Measurements from ENCODE around the gene LRSAM1.
"Not testable (repeated sequence)": the region's sequence is repeated elsewhere in the genome, so short reads cannot be mapped to it uniquely, and the experiment has no call there.

LRSAM1 gene

DNA sequence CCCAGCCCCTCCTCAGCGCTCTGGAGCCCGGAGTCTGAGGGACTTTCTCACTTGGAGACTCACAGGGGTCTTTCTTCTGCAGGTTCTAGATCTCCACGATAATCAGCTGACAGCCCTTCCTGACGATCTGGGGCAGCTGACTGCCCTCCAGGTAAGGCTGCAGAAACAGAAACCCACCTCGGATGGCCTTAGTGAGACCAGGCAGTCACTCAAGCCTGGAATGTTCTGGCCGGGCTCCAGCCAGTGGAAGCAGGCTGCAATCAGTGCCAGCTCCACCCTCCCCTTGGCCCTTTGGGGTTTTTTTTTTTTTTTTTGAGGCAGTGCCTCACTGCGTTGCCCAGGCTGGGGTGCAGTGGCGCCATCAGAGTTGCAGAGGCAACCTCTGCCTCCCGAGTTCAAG, 7.6 kb downstream of the LRSAM1 start:
- no peak for DNase-seq (ENCODE audit: low spot score)

DNA sequence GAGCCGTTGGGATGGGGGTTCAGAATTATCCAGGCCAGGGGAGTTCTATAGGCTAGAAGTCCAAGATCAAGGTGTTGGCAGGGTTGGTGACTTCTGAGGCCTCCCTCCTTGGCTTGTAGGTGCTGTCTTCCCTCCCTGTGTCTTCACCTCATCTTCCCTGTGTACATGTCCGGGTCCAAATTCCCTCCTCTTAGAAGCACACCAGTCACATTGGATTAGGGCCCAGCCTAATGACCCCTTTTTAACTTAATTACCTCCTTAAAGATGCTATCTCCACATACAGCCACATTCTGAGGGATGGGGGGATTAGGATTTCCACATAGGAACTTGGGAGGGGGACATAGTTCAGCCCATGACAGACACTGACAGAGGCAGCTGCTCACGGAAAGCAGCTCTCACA, 12.1 kb downstream of the LRSAM1 start:
- DNase-seq (ENCODE audit: low spot score) = no peak

DNA sequence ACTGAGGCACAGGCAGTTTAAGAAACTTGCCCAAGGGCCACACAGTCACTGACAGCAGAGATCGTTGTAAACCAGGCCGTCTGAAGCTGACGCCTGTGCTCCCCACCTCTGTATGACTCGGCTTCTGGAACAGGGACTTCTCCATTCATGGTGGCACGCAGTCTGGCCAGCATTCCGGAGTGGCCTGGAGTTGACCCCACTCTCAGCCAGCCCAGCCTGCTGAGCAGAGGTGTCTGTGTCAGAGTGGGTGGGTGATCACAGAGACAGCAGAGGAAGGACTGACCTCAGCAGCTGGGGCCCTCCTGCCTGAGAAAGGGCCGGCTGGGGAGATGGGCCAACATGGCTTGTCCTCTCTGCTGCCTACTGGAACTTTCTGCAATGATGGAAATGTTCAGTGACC, 12.6 kb downstream of the LRSAM1 start:
- peak; percentile 12 for DNase-seq (ENCODE audit: low spot score)

DNA sequence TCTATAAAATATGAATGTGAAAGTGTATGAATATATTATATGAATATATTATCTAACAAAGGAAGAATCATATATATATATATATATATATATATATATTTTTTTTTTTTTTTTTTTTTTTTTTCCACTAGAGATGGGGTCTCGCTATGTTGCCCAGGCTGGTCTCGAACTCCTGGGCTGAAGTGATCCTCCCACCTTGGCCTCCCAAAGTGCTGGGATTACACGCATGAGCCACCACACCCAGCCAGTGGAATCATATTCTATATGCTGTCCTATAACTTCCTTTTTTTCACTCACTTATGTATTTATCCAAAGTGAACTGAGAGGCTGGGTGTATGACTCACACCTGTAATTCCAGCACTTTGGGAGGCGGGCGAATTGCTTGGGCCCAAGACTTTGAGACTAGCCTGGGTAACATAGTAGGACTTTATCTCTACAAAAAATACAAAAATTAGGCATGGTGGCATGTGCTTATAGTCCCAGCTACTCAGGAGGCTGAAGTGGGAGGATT, 15.2 kb downstream of the LRSAM1 start:
- not testable (repeated sequence) for DNase-seq (ENCODE audit: low spot score)

DNA sequence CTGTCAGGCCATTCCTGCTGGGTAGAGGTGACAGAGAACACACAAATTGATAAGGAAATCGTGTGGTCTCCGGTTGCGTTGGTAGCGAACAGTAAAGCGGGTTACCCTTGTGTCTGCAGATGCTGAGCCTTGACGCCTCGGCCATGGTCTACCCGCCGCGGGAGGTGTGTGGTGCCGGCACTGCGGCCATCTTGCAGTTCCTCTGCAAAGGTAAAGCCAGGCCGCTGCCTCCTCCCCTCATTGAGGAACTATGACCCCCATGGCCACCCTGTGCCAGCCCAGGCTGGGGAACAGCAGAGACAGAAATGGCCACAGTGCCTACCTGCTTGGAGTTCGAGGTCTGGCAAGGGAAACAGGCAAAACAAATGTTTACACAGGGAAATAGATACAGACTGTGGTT, 16.3 kb downstream of the LRSAM1 start:
- no peak for DNase-seq (ENCODE audit: low spot score)

DNA sequence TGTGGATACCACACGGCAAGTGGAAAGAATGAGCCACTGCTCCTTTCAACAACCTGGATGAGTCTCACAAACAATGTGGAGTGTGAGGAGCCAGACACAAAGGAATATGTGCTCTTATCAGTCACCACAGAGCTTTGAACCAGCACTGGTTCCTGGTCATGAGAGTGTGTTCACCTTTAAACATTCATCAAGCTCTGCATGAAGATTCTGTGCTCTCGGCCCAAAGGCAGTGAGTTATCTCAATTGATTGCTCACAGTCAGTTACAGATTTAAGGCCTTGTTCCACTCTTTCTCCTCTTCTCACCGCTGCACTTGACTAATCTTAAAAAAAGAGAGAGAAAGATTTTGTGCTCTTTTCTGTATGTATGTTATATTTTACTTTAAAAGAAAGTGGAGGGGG, 19.4 kb downstream of the LRSAM1 start:
- no peak for DNase-seq (ENCODE audit: low spot score)

DNA sequence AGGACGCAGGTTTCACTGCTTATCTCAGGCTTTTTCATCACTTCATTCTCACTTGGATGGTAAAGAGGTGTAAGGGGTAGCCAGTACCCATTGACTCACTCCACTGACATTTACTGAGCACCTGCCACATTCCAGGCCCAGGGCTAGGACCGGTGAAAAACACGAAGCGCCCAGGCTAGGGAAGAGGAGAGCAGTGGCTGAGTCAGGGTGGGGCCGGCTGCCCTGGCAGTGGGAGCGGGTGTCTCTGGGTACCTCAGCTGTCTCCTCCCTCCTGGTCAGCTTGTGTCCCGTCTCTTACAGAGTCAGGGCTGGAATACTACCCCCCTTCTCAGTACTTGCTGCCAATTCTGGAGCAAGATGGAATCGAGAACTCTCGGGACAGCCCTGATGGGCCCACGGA, 22.2 kb downstream of the LRSAM1 start:
- no peak for DNase-seq (ENCODE audit: low spot score)

DNA sequence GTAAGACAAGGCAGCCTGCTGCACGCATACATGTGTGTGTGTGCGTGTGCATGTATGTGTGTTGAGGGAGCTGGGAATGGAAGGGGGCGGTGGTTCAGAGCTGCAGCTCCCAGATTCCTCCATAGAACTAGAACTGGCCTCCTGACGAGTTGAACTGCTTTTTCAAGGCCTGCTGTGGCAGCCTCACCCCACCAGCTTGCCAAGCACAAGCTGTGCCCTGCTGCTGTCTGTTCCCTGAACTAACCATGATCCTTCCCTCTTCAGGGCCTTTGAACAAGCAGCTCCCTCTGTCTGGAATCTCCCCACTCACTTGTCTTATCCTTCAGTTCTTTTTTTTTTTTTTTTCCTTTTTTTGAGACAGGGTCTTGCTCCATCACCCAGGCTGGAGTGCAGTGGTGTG, 22.6 kb downstream of the LRSAM1 start:
- DNase-seq (ENCODE audit: low spot score) = no peak

DNA sequence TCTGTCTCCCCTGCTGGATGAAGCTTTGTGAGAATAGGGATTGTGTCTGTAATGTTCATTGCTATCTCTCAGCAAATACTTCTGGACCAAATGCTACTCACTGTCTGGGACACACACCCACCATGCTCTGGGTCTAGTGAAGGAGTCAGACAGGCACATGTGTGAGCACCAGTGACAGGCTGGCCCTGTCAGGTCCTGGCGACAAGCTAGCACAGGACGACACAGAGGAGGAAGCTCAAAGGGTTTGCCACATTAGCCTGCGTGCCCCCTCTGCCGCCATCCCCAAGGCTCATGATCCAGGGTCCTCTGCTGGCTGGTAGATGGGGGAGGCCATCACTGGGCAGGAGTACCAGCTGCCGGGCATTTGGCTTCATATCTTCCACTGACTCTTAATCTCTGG, 23.3 kb downstream of the LRSAM1 start:
- no peak for DNase-seq (ENCODE audit: low spot score)

DNA sequence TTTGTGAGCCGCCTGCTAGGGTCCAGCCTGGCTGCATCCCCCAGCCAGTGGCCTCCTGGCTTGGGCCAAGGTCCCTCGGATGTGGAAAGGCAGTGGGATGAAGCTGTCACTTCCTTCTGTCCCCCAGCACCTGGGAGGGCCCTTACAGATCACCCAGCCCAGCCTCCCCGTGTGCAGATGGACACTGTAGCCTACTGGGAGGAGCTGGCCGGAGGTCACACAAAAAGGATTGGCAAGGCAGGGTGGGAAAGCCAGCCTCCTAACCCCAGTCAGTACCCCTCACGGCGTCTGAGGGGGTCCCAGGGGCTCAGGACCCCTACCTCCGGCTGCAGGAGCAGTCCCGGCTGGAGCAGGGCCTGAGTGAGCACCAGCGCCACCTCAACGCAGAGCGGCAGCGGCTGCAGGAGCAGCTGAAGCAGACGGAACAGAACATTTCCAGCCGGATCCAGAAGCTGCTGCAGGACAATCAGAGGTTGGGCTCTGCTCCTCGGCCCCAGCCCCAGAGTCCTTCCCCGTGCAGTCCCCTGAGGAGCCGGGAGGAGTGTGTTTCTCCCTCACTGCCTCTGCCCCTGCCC, 28.3 kb downstream of the LRSAM1 start:
- no peak for DNase-seq (ENCODE audit: low spot score)

DNA sequence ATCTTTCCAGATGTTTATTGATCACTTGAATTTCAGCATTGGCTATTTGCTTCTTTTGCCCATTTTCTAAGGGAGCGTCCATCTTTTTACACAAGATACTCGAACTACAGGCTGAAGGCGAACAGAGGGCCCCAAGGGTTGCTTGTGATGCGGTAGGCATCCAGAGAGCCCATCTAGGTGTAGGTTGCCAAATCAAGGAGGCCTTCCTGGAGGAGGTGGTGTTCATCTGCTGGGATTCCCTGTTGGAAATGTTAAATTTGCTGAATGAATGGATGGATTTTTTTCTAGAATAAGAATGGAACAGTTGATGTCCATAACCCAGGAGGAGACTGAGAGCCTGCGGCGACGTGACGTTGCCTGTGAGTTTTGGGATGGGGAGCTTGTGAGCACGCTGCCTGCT, 31.4 kb downstream of the LRSAM1 start:
- DNase-seq (ENCODE audit: low spot score) = no peak

DNA sequence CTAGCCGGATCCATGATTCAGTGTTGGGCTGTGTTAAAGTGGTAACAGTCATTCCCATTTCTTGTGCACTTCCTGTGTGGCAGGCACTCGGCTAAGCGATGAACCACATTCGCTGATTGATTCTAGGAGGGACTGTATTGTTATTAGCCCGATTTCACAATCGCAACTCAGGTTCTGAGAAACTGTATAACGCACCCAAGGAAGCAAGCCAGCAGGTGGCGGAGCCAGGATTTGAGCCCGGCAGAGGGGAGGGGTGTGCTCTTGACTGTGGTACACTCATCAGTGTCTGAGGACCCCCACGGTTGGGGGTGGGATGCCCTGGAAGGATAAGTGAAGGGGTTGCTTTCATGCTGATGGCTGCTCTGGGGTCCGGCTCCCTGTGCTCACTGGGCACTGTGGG, 34.7 kb downstream of the LRSAM1 start:
- no peak for DNase-seq (ENCODE audit: low spot score)

DNA sequence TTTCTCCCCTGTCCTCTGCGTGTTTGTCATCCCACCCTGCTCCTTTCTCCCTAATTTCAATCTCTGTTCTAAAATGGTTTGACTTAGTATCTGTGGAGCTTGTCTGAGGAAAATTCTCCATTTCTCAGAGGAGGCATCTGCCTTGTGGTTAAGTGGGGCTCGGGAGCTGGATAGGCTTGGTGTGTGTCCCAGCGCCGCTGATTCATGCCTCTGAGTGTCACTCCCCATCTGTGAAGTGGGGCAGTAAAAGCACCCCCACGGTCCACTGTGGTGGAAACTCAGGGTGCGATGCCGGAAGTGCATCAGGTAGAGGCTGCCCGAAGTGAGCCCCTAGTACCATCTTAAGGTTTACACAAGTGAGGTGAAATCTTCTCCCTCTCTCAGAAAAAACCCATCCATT, 37.6 kb downstream of the LRSAM1 start:
- no peak for DNase-seq (ENCODE audit: low spot score)

DNA sequence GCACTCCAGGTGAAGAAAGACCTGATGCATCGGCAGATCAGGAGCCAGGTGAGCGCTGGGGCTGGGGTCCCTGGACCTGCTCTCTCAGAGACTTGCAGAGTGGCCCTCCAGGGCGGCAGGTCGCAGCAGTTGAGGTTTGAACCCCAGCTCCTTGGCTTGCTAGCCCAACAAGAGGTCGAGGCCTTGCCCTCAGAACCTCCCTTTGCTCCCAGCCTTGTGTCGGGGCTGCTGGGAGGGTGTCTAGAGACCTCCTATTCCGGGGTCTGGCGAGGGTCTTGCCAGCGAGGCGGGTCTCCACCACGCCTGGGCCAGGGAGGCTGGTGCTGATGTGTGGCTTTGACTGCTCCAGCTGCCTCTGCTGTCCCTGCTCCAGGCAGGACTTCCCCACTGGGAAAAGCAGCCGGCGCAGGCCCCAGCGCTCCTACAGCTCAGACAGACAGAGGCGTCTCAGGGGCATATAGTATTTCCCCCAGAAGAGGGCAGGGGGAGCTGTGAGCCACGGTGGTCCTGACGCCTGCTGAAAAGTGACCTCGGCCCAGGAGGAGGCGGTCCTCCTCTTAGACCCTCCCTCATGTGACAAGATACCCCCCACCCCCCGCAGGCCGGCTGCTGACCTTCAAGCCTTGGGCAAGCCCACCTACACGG, 38.3 kb downstream of the LRSAM1 start:
- DNase-seq (ENCODE audit: low spot score) = no peak

DNA sequence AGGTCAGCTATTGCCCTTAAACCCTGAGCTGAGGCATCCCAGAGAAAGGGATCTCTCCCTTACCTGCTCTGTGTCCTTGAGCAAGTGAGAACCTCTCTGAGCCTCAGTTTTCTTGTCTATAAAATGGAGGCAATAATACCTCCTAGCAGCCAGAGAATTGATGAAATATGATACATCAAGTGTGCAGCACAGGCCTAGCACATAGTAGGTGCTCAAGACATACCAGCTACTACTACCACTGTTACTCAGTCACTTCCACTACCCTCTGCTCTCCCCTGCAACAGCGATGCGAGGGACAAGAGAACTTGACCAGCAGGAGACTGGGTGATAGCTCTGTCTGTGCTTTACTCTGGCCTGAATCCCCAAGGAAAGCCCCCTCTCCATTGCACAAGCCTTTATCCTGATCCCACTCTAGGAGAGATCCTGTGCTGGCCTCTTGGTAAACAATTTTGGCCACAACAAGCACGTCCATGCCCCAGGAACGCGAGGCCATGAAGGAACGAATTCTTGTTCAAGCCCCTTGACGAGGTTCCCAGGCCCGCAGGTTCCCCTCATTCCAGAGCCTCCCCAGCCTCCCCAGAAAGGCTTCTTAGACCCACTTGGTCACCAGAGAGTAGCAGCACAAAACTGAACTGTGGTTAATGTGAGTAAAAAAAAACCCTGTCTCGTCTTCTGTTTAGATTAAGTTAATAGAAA, 39.4 kb downstream of the LRSAM1 start:
- DNase-seq (ENCODE audit: low spot score) = no peak

DNA sequence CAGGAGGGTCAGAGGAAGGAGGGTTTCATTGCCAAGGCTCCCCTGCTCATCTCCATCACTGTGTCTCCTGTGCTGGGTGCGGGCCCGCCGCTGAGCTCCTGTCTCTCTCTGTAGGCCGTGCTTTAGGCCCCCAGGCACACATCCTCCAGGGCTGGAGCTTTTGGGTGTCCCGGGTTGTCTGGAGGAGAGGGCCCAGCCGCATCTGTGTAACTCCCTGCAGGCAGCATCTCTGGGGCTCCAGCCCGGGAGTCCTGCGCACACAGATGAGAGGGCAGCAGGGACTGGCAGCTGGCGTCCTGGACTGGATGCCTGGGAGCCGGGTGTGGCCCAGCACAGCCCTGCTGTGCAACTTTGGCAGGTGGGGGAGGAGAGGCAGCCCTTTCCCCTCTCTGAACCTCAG, 40.2 kb downstream of the LRSAM1 start:
- DNase-seq (ENCODE audit: low spot score) = no peak

DNA sequence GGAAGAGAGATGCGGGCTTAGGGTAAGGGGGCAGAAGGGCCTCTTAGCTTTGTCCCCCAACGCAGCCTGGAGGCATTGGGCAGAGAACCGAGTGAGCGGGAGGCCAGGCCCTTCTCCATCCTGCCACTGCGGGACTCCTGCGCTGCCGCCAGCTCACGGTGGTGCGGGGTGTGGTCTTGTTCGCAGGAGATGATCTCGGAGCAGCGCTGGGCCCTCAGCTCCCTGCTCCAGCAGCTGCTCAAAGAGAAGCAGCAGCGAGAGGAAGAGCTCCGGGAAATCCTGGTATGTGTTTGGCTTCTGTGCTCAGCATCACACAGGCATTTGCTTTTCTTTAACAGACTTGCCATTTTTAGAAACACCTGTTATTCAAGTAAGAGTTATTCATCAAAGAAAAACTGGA, 41.3 kb downstream of the LRSAM1 start:
- DNase-seq (ENCODE audit: low spot score) = no peak

DNA sequence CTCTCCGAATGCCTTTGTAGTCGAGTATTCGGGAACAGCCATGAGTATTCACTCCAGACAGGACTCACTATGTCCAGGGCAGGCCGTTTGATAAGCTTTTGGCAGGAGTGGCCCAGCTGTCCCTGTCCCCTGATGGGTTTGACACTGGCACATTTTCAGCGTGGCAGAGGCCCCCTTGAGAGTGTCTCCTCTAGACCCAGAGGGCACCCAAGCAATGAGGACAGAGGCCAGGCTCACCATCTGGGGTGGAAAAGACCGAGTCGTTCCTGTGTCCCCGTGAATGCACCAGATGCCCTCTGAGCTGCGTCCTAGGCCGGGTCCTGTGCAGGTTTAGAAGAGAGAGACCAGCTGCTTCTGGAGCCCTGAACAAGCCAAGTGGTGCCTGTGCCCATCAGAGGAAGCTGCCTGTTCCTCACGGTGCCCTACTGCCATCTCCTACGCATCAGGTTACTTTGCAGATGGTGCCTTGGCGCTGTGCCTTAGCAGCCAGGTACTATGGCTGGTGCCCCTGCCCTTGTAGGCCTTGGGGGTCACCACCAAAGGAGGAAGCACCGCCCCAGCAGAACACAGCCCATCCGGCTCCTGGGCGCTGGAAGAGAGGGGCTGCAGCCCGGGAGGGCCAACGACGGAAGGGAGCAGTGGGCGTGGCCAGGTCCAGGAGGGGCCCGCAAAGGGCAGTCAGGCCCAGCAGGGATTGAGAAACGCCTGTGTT, 42.4 kb downstream of the LRSAM1 start:
- no peak for DNase-seq (ENCODE audit: low spot score)

DNA sequence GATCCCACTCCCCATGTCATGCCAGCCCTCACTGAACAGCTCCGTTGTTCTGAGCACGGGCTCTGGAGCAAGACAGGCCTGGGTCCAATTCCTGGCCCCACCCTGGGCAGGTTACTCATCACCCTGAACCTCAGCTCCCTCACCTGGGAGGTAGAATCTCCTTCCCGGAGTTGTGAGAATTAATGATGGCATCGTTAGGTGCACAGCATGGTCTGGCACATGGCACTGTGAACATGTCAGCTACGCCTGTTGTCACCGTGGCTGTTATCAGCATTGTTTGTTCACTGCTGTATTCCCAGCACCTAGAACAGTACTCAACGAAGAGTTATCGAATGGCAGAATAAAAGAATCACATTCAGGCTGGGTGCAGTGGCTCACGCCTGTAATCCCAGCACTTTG, 43.0 kb downstream of the LRSAM1 start:
- no peak for DNase-seq (ENCODE audit: low spot score)

DNA sequence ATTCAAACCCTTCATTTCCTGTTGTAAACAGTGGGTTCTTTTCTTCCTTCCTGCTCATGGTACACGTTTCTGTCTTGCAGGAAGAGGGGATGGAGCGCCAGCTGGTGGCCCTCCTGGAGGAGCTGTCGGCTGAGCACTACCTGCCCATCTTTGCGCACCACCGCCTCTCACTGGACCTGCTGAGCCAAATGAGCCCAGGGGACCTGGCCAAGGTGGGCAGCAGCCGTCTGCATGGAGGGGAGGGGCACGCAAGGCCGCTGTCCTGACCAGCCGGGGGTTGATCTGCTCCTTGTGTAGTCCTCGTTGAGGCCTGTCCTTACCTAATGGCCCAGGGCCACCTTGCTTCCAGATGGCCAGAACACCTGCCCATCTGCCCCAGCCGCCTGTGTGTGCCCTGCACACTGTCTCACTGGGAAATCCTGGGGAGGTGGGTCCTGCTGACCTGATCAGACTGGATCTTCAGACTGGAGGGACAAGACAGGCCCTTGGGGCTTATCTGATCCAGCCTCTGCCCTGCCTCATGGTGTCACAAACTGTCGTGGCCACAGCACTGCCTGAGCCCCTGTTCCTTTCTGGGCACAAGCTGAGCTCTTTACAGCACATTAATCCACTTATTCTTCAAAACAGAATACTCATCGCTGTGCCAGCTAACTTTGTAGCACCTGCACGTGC, 44.7 kb downstream of the LRSAM1 start:
- no peak for DNase-seq (ENCODE audit: low spot score)

DNA sequence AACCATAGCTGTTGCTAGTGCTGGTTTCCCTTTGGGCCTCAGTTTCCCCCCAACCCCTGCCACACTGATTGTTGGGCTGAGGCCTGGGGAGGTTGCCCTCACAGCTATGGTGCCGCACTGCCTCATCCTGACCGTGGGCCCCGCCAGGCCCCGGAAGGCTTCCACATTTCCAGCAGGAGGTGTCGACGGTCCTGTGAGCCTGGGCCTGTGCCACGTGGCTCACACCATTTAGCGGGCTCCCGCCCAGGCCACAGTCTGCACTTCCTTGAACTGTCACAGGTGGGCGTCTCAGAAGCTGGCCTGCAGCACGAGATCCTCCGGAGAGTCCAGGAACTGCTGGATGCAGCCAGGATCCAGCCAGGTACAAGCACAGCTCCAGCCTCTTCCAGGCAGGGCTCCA, 45.7 kb downstream of the LRSAM1 start:
- DNase-seq (ENCODE audit: low spot score) = no peak

DNA sequence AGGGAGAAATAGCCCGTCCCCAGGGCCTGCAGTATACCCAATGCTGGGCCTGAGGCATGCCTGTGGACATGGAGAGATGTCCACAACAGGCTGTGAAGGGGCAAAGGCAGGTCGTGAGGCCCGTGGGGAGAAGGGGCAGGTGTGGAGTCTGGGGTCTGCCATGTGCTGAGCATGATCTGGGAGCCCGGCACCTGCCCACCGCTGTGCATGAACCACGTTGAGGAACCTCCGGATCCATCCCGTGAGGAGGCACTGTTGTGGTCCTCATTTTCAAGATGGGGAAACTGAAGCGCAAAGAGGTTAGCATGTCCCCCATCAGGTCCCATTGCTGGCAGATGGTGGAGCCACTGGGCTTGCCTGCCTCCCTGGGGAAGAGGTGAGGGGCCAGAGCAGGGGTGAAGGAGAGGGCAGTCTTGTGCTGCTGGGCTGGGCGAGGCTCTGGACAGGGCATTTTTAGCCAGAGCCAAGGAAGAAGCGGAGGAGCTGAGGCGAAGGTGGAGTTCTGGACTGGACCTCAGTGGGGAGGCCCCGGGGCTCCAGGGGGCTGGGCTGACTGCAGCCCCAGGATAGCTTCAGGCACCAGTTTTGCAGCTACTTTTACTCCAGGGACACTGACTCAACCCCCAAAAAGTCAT, 46.5 kb downstream of the LRSAM1 start:
- DNase-seq (ENCODE audit: low spot score) = no peak

Measured in AG08395 (cell line).